GM23248 (cell line): Measurements from ENCODE around the gene EMC8.

ENCODE experiments used
- EZH2 ChIP-seq: fragments of 200-600 bp; sonication (generic); IDR thresholded peaks from 2 replicates; pipeline ENCODE4 v1.6.1; 2018; ENCODE audit warnings: antibody characterized with exemption, mild to moderate bottlenecking; ENCODE audit not compliant: insufficient read depth, poor library complexity, severe bottlenecking
- EZH2phosphoT487 ChIP-seq: fragments of 200-600 bp; sonication (generic); IDR thresholded peaks from 2 replicates; pipeline ENCODE4 v1.6.1; 2018; ENCODE audit warnings: antibody characterized with exemption, moderate library complexity, mild to moderate bottlenecking, low read depth; ENCODE audit not compliant: insufficient read depth

DNA sequence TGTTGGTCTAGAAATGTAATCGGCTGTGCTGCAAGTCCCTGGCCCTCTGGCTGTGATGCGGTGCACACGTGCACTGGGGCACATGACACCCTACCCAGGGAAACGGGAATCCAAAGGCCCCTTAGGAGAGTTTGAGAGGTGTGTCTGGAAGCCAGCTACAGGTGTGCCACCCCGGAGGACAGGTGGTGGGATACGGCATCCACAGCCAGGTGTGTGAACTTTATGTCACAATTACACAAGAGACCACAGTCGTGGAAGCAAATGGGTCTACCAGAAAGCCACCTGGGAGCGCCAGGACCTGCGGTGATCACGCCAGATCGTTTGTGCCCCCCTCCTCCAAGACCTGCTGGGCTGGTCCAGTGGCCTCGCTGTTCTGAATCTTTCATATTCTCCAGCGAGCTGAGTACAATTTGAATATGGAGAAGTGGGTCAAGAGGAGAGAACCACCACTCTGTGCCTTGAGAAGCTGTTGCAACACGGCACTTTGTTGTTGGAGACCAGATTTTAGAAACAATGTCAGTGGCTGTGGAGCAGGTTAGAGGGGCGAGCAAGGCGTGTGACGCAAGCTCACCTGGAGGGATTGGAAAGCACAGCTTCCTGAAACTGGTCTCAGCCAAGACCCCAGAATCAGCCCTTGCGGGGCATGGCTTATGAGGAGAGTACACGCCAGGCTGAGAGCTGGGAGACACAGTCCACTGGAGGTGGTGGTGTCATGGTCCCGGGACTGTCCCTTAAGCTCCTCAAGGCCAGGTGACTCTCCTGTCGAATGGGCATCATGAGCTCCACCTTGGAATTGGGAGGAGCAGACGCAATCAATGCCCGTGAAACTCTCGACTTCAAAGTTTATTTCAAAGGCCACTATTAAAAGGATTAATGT, 37.6 kb upstream of the EMC8 start:
- TF ChIP-seq EZH2 (no peak), EZH2phosphoT487 (no peak)
